Measurements from ENCODE around the gene CNDP1.

GRCh38 chr18:74540652-74541421 is 6.5 kb downstream of the CNDP1 start:
- TF ChIP-seq TEAD4 (IDR thresholded peaks at IDR 0.05) = no peak
- no peak for TF ChIP-seq CREB1 (IDR thresholded peaks at IDR 0.05; ENCODE audit: low read depth)
- no peak for TF ChIP-seq MAX (IDR thresholded peaks at IDR 0.05)
- TF ChIP-seq RAD21 (IDR thresholded peaks at IDR 0.05; ENCODE audit: low read depth) = no peak
- no peak for TF ChIP-seq TAF1 (IDR thresholded peaks at IDR 0.05; ENCODE audit: low read depth)
- no peak for TF ChIP-seq REST (IDR thresholded peaks at IDR 0.05; ENCODE audit: low read depth)

All from Ishikawa (cell line).